ENCODE data around the gene SLC39A8.

Gene SLC39A8

DNA sequence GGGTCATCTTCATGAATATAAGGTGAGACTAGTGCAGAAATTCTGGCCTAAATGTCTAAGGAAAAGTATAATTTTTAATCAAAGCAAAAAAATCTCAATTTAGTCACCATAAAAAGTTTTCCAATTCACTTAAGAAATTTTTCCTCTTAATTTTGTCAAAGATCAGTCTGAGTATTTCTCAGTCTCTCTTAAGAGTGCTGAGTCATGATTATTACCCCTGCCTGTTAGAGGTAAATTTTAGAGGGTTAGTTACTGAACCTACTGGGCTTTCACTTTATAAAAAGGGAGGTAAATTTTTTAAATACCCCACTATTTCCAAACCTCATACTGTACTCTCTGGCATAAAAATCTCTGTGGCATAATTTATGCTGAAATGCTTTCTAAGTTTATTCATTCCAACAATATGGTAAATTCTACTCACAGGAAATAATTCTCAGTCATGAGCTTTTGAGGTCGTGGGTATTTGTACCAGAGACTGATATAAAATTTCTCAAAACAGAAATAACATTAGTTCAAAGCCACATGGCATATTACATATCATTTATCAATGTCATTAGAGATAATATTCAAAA is 122.4 kb downstream of the SLC39A8 start:
- DNase-seq = no peak

DNA sequence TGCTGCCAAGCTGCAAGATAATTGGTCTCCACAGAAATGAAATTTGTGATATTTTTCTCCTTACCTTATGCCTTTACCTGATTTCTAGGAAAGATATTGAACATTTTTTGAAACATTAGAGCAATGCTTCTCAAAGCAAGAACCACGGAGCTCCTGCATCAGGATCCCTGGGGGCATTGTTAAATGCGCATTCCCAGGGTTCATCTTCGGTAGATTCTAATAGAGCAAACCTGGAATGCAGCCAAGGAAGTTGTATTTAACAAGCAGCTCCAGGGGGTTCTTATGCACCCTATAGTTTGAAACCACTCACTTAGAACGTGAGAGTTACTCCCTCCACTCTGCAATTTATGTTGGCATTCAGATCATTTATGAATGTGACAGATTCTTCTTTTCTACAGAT is 126.2 kb downstream of the SLC39A8 start:
- DNase-seq = peak; percentile 63

DNA sequence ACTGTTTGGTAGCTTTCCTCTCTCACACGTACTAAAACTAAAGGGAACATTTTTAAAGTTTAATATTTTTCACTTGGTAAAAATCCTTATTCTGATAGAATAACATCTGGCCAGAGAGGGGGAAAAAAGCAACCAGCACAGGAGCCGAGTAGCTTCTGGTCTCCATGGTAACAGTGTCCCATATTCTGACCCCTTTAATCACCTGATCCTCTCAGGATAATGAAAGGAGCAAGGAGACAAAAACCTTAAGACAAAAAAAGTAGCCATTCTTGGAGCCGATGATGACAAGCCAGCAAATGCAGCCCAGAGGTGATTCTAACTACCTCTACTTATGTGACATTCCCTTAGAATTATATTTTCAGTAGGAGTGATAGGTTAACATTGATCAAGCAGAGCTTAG is 126.6 kb downstream of the SLC39A8 start:
- peak; percentile 66 for DNase-seq

DNA sequence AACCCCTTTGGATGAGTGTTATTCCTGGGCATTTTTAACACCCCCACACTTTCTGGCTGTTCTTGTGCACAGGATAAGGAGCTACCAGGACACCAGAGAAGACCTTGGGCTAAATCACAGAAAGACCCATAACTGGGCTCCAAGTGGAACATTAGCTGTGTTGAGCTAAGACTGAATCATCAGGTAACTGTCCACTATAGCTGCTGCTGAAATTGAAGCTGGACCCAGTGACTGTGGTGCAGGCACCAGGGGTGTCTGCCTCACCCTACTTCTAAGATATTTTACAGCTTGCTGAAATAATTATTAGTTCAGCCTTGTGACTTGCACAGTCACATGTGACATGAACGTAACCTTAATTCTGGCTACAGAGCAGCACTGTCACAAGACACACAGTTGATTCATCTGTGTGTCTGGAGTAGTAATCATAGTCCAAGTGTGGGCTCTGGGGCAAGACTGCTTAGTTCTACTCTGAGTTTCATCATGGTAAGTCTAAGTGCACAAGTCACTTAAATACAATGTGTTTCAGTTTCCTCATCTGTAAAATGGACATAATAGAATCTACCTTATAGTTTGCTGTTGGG is 127.4 kb downstream of the SLC39A8 start:
- no peak for DNase-seq

DNA sequence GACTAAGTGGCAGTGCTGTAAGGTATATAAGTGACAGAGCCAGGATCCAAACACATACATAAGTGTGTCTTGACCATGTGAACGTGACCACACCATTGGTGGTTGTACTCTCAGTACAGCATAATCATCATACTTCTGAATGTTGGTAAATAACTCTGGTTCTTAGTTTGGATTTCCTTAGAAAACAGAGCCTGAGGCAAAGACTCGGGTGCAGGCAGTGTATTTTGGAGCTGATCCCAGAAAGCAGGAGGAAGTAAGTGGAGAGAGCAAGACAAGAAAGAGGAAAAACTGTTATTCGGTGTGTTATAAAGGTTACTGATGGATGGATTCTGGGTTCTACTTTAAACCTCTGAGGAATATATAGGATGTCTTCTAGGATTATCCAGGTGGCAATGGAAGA is 127.9 kb downstream of the SLC39A8 start:
- no peak for DNase-seq

DNA sequence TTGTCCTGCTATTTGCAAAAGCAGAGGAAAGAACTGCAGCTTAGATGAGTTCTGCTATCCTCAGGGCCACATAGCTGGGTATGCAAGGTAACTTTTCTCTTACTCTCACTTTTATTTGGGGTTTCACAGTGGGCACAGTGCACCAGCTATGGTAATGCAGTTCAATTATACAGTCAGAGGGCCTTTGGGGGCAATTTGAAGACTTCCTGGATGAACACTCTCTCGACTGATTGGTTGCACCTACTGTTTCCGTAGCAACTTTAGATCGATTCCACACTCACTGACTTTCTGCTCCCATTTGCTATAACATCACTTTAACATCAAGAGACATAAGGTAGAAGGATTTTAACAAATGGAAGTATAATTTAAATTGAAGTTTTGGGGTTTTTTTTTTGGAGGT is 128.6 kb downstream of the SLC39A8 start:
- DNase-seq = no peak

DNA sequence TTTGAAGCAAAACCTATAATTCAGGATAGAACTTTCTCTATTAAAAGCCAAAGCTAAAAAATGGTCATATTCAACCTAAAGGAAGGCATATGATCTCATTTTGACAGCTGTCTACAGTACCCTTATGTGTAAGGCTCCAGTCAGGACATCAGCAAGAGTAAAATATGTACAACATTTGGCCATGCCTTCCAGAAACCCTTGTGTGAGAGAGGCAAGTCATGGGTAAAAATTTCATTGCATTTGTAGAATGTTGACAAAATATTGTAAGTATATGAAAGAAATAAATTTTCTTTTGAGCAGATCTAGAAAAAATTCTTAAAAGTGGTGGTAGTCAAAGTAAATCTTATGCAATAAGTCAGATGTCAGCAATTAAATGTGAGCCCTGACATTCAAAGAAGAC is 132.3 kb downstream of the SLC39A8 start:
- DNase-seq = no peak

Measured in NCI-H2227 treated with DMSO at 0.1 percent for 48 hours (cell line).